GM04503 (cell line): ENCODE data around the gene MFN2.
A peak's percentile ranks its signal among the peaks of the same experiment; 100 is the strongest.

Experiments used
- DNase-seq: peaks from one replicate; pipeline ENCODE4 v3.0.0-alpha.2; 2012; ENCODE audit warnings: low read depth

The MFN2 gene

GRCh38 chr1:11960276-11960675 is 20.0 kb upstream of the MFN2 start:
- DNase-seq, result no peak

- no peak for DNase-seq
These were observed 19.5 kb upstream of the MFN2 start for GRCh38 chr1:11960715-11961114.

- DNase-seq, result peak; percentile 50
These were observed 19.0 kb upstream of the MFN2 start for GRCh38 chr1:11961230-11961629.

- no peak for DNase-seq
These were observed 16.6 kb upstream of the MFN2 start for GRCh38 chr1:11963622-11964021.

- DNase-seq, result no peak
These were observed 15.6 kb upstream of the MFN2 start for GRCh38 chr1:11964656-11965055.

GRCh38 chr1:11967028-11967547 is 13.2 kb upstream of the MFN2 start:
- no peak for DNase-seq

- DNase-seq, result no peak
These were observed 9.6 kb upstream of the MFN2 start for GRCh38 chr1:11970441-11971185.

GRCh38 chr1:11977625-11978024 is 2.6 kb upstream of the MFN2 start:
- peak; percentile 65 for DNase-seq

GRCh38 chr1:11978301-11978700 is 1.9 kb upstream of the MFN2 start:
- no peak for DNase-seq

GRCh38 chr1:11979028-11979850 is 1.0 kb upstream of the MFN2 start:
- no peak for DNase-seq

GRCh38 chr1:11980676-11980972 is 380 bp downstream of the MFN2 start:
- DNase-seq, result no peak

GRCh38 chr1:11981378-11982009 is 1.2 kb downstream of the MFN2 start:
- no peak for DNase-seq

- DNase-seq, result no peak
These were observed 1.8 kb downstream of the MFN2 start for GRCh38 chr1:11982010-11982392.

GRCh38 chr1:11984121-11984520 is 3.9 kb downstream of the MFN2 start:
- no peak for DNase-seq

GRCh38 chr1:11984576-11984975 is 4.3 kb downstream of the MFN2 start:
- DNase-seq, result no peak

GRCh38 chr1:11985171-11985570 is 4.9 kb downstream of the MFN2 start:
- no peak for DNase-seq

GRCh38 chr1:11985851-11986250 is 5.6 kb downstream of the MFN2 start:
- DNase-seq, result peak; percentile 30

- no peak for DNase-seq
These were observed 9.4 kb downstream of the MFN2 start for GRCh38 chr1:11989669-11990068.

GRCh38 chr1:11990303-11991032 is 10.2 kb downstream of the MFN2 start:
- no peak for DNase-seq

- DNase-seq, result no peak
These were observed 11.9 kb downstream of the MFN2 start for GRCh38 chr1:11991969-11992676.

- no peak for DNase-seq
These were observed 17.0 kb downstream of the MFN2 start for GRCh38 chr1:11997081-11997850.
